ENCODE measurements around the gene BICD2.

BICD2 gene

GRCh38 chr9:92727716-92728700, 36.6 kb downstream of the BICD2 start:
- DNase-seq (ENCODE audit: low spot score), result no peak

DNA sequence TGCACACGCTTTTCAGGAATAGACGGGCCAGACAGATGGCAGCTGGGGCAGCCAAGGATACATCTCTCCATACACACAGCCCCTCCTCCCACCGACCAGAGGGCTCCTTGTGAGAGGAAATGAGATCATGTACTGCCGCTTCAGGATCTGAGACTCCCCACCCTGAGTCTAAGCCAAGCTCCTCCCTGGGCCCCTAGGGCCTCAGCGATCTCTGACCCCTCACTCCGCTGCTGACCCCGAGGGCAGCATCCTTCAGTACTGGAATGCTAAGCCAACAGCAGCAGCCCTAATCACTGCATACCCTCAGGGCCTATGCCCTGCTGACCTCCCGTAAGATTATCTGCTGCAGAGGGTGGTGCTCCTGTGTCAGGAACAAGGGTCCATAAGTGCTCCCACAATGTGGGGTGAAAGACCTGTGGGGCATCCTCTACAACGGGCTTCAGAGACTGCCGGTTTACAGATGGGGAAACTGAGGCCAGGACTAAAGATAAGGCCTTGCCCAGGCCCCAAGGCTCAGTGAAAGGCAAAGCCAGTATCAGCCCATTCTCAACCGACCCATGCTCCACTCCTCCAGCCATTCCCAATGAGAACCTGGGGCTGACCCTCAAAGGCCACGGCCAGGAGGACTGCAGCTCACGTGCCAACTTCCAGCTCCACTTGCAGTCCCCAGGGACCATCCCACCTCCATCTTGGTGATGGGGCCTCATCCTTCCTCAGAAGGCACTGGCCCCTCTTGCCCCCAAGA, 37.5 kb downstream of the BICD2 start:
- DNase-seq (ENCODE audit: low spot score), result no peak

DNA sequence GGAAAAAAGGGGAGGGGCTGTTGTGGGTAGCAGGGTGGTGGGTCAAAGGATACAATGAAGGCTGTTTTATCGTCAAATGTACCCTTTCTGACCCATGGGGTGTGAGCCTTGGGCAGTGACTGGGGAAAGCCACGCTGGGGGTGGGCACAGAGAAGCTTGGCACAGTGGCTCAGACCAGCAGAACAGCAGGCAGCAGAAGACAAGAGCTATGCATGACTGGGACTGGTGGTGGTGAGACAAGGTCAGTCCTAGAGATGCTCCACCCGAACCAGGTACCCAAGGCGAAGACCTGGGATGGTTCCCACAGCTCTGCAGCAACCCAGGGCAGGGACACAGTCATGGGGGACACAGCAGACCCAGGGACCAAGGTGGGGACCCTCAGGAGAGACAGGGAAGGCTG, 38.3 kb downstream of the BICD2 start:
- no peak for DNase-seq (ENCODE audit: low spot score)

DNA sequence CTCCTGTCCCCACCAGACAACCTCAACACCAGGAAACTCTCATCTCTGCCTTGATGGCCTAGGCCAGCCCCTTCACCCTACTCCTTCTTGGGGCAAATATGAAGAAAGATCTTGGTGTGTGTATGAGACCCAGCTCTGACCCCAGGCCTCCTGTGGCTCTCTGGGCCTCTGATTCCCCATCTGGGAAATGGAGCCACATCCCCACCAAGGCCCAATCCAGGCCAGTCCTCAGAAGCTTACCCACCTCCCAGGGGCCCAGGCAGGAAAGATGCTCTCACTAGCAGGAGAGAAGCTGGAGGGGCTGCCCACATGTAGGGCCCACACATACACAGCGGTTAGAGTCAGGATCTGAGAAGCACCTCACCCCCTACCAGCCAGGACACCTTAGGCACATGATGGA, 38.9 kb downstream of the BICD2 start:
- DNase-seq (ENCODE audit: low spot score), result no peak

GRCh38 chr9:92725266-92725545, 39.4 kb downstream of the BICD2 start:
- no peak for DNase-seq (ENCODE audit: low spot score)

DNA sequence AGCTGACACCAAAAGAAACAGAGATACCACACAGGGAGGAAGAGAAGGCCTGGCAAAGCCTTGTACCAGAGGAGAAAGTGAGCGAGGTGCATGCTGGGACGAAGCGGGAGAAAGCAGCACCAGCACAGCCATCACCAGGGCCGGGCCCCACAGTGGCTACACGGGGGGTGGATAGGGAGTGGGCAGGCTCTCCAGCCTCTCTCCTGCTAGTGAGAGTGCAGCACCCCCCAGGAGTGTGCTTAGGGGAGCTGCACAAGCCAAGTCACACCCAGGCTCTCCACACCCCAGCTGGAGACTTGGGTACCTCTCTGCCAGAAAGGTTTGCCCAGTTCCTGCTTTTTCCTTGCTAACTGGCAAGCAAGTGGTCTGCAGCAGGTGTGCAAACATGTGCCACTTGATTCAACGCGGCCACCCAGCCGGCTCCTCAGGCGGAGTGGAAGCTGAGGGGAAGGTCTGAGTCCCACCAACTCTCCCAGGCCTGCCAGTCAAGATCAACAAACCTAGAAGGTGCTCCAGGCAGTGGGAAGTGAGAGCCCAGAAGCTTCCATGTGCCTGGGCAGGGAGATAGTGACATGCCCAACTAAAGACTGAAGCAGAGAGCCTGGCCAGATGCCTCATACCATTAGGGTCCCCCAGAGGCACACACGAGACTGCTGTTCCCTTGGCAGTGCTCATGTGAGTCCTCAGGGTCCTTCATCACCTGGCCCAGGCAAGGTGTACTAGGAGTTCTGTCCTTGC, 39.9 kb downstream of the BICD2 start:
- no peak for DNase-seq (ENCODE audit: low spot score)

- DNase-seq (ENCODE audit: low spot score), result no peak
These were observed 40.8 kb downstream of the BICD2 start for GRCh38 chr9:92723801-92724323.

GRCh38 chr9:92723299-92723625, 41.4 kb downstream of the BICD2 start:
- no peak for DNase-seq (ENCODE audit: low spot score)

DNA sequence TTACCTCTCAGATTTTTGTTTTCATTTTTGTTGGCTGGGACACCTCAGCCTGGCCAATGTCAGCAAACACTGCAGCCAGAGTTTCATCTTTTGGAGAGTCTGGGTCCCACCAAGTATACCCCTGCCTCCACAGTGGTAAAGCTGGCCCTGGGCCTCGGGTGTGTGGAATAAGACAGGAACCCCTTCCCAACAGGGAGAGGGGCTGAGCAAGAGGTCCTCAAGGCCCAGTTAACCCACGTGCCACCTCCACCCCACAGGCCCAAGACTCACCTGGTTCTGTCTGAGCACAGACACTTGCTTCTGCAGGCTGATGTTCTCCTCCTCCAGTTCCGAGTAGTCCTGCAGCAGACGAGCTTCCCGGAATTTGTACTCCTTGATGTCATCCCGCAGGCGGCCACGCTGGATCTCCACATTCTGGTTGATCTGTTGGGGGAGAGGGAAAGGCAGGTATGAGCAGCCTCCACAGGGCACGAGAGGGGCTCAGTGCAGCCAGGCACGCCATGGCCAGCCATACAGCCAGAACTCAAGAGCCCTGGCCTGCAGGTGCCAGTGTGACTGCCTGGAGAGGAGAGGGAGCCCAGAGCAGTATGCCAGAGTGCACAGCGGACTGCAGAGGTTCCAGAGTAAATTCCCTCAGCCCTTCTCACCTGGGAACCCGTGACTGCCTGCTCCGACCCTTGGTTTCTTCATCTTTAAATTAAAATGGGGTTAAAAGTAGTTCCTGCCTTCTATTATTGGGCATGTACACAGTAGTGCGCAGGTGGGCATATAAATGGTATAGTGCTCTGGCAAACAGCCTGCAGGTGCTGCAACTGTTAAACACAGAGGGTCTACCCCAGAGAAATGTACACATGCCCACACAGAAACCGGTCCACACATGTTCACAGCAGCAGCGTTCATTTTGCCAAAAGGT, 42.0 kb downstream of the BICD2 start:
- DNase-seq (ENCODE audit: low spot score), result no peak

GRCh38 chr9:92721548-92721947, 43.1 kb downstream of the BICD2 start:
- no peak for DNase-seq (ENCODE audit: low spot score)

- no peak for DNase-seq (ENCODE audit: low spot score)
These were observed 43.7 kb downstream of the BICD2 start for GRCh38 chr9:92720807-92721535.

DNA sequence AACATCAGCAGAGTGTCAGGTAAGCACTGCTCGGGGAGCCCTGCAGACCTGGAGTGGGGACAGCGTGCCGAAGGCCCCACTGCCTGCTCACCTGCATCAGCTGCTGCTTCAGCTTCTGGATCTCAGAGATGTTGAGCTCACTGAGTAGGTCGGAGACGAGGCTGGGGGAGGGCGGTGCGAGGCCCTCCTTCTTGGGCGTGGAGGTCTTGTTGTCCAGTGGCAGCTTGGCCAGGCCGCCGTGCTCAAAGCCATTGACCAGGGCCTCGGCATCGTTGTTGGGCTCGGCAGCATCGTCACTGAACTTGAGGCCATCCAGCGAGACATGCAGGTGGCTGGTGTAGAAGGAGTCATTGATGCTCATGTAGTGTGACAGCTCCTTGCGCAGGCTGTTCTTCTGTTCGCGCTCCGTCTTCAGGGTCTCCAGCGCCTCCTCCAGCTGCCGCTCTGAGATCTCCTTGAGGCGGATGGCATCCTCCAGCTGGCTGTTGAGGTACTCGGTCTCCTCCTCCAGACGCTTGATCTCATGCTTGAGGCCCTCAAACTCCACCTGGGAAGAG, 44.3 kb downstream of the BICD2 start:
- DNase-seq (ENCODE audit: low spot score), result no peak

DNA sequence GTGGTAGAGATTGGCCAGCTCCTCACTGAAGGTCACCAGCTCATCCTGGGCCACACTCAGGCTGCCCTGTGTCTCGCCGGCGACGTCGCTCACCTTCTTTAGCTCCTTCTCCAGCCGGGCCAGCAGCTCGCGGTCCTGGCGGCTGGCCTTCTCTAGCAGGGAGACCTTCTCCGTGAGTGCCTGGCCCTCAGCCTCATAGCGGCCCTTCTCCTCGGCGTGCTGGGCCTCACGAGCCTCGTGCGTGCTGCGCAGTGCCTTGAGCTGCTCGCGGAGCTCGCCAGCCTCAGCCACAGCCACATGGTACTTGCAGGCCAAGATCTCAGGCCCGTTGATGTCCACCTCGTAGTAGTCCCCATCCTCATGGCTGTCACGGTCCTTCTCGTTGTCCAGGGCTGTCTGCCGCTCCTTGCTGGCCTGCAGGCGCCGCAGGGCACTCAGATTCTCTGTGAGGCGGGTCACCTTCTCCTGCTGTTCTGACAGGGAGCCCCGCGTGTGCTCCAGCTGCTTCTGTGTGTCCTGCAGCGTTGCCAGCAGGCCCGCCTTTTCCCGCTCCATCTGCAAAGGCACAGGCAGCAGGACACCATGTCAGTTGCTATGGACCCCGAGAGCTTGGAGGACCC, 45.5 kb downstream of the BICD2 start:
- DNase-seq (ENCODE audit: low spot score), result no peak

DNA sequence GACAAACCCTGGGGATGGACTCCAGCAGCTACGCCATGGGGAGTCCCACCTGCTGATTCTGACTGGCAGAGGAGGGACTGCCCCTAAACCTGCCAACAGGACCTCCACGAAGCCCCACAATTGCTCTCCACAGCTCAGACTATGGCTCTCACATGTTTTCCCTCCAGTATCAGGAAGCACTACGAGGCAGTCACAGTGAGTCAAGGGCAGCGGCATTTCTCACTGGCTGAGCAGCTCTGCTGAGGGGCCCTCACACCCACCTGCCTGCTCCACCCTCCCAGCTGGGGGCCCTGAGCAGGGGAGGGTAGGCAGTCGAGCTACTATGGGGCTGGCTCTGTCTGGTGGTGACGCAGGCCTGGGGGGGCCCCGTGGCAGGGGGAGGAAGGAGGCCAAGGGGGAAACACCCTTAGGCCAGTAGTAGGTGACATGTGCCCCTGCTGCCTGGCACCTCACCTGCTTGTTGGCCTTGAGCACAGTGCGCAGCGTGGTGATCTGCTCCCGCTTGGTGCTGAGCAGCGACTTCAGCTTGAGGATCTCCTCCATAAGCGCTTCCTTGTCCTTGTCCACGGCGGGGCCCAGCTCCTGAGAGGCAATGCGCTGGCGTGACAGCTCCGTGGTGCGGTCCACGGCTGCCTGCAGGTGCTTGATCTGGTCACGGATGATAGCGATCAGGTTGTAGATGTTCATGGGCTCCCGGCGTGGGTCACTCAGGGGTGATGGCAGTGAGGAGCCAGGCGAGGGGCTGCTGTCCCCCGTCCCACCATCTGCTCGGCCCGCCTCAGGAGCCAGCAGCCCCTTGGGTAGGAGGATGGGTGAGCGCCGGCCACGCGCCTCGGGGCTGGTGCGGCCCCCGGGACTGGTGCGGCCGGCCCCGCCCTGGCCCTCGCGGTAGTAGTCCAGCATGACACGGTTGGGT, 46.3 kb downstream of the BICD2 start:
- DNase-seq (ENCODE audit: low spot score), result no peak

DNA sequence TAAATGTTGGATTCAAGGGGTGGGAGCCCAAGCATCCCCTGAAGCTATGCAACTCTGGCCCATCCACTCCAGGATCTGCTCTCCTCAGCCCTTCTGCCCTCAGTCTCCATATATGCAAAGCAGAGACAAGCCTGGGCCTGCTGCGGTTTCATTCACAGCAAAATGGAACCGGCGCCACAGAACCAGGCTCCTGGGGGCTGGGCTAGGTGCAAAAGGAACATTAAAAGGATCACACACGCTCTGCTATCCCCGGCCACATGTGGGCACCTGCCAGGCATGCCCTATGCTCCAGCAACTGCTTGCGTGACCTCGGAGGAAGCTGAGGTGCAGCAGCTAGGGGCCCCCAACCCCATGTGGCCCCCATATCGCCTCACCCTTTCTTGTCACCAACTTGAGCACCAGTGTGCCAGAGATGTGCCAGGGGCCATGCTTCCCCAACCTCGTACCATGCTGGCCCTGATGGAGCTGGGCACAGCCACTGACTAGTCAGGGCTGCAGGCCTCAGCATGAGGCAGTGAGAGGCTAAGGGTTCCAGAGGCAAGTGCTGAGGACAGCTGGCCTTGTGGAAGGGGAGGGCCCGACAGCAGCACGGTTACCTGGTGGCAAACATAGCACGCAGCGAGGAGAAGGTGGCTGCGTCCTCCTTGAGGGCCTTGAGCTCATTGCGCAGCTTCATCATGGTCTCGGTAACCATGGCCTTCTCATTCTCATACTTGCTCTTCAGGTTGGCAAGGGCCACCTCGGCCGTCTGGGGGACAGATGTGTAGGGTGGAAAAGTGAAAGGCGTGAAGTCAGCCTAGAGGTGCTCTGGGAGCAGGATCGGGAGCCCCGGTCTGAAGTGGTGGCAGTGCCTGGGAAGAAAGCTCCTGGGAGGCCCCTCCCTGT, 47.2 kb downstream of the BICD2 start:
- DNase-seq (ENCODE audit: low spot score), result no peak

GRCh38 chr9:92716557-92716956, 48.1 kb downstream of the BICD2 start:
- DNase-seq (ENCODE audit: low spot score), result peak; percentile 67

- DNase-seq (ENCODE audit: low spot score), result no peak
These were observed 49.0 kb downstream of the BICD2 start for GRCh38 chr9:92715488-92716231.

All from CD4-positive, alpha-beta T cell treated with Interleukin-6 at 100 ng/mL for 8 hours (primary cell).